GM23338 (cell line): ENCODE results near the gene KRTAP12-4. TPM values are rescaled to one million over a fixed set of nuclear protein-coding genes. Genes with fewer than 3 reads are reported as not detected.

Experiments used
- ATAC-seq: fragments of 200-7000 bp; cut with Tn5 transposase; 3 replicates; pipeline ENCODE4 v1.9.1; 2020
- DNase-seq: peaks from one replicate; pipeline ENCODE4 v3.0.0-alpha.2; 2015; ENCODE audit warnings: low spot score
- H2AFZ ChIP-seq: fragments of 200-600 bp; sonication (generic); 2 replicates; pipeline ENCODE4 v1.8.0; 2016; ENCODE audit warnings: antibody characterized with exemption, mild to moderate bottlenecking, moderate library complexity
- H3F3A ChIP-seq: fragments of 200-600 bp; sonication (generic); replicated peaks from 2 replicates; pipeline ENCODE4 v1.8.0; 2017; ENCODE audit warnings: antibody characterized with exemption, mixed run types, low read depth
- H3K27ac ChIP-seq: fragments of 200-600 bp; sonication (generic); 2 replicates; pipeline ENCODE4 v1.6.1; 2016; ENCODE audit warnings: low read depth
- H3K27me3 ChIP-seq: fragments of 200-600 bp; sonication (generic); 2 replicates; pipeline ENCODE4 v1.8.0; 2016; ENCODE audit warnings: mild to moderate bottlenecking, mixed run types, moderate library complexity; ENCODE audit not compliant: insufficient read depth
- H3K36me3 ChIP-seq: fragments of 200-600 bp; sonication (generic); 2 replicates; pipeline ENCODE4 v1.8.0; 2016; ENCODE audit warnings: mild to moderate bottlenecking; ENCODE audit not compliant: insufficient read depth
- H3K4me1 ChIP-seq: fragments of 200-600 bp; sonication (generic); 2 replicates; pipeline ENCODE4 v1.8.0; 2016; ENCODE audit warnings: mild to moderate bottlenecking, moderate library complexity; ENCODE audit not compliant: insufficient read depth
- H3K4me2 ChIP-seq: fragments of 200-600 bp; sonication (generic); 2 replicates; pipeline ENCODE4 v1.7.1; 2017; ENCODE audit warnings: mixed run types
- H3K4me3 ChIP-seq: fragments of 200-600 bp; sonication (generic); 2 replicates; pipeline ENCODE4 v1.6.1; 2016; ENCODE audit warnings: mixed run types
- H3K79me2 ChIP-seq: fragments of 200-600 bp; sonication (generic); replicated peaks from 2 replicates; pipeline ENCODE4 v1.8.0; 2017; ENCODE audit warnings: mild to moderate bottlenecking; ENCODE audit not compliant: insufficient read depth
- H3K9me2 ChIP-seq: fragments of 200-600 bp; sonication (generic); 2 replicates; pipeline ENCODE4 v1.8.0; 2017; ENCODE audit not compliant: insufficient read depth
- H4K20me1 ChIP-seq: fragments of 200-600 bp; sonication (generic); replicated peaks from 2 replicates; pipeline ENCODE4 v1.8.0; 2017; ENCODE audit warnings: mild to moderate bottlenecking; ENCODE audit not compliant: insufficient read depth
- H3K27ac Mint-ChIP-seq: 2 replicates; pipeline ENCODE4 v1.8.0; 2020; ENCODE audit warnings: inconsistent platforms, mild to moderate bottlenecking, moderate library complexity, mixed read lengths
- H3K27me3 Mint-ChIP-seq: 3 replicates; pipeline ENCODE4 v1.8.0; 2022; ENCODE audit warnings: low read depth, mild to moderate bottlenecking, moderate library complexity, mixed read lengths, inconsistent platforms; ENCODE audit not compliant: insufficient read depth, poor library complexity
- H3K36me3 Mint-ChIP-seq: 3 replicates; pipeline ENCODE4 v1.8.0; 2021; ENCODE audit warnings: low read depth, mild to moderate bottlenecking, inconsistent platforms, moderate library complexity, mixed read lengths
- H3K4me1 Mint-ChIP-seq: 3 replicates; pipeline ENCODE4 v1.8.0; 2020; ENCODE audit warnings: mild to moderate bottlenecking, inconsistent platforms, mixed read lengths
- H3K4me3 Mint-ChIP-seq: 3 replicates; pipeline ENCODE4 v1.8.0; 2021; ENCODE audit warnings: moderate library complexity, mild to moderate bottlenecking, inconsistent platforms, mixed read lengths
- H3K9me3 Mint-ChIP-seq: 3 replicates; pipeline ENCODE4 v1.8.0; 2020; ENCODE audit warnings: moderate library complexity, mild to moderate bottlenecking, inconsistent platforms, mixed read lengths
- CREB1 ChIP-seq: fragments of 250-450 bp; sonication (Bioruptor Pico); IDR thresholded peaks from 2 replicates; pipeline ENCODE4 v1.5.0; 2020; ENCODE audit warnings: low read depth, mild to moderate bottlenecking, moderate library complexity
- EZH2 ChIP-seq: fragments of 200-600 bp; sonication (generic); IDR thresholded peaks from one replicate; pipeline ENCODE4 v1.8.0; 2017; ENCODE audit warnings: antibody characterized with exemption, mild to moderate bottlenecking, low read depth; ENCODE audit not compliant: unreplicated experiment
- EZH2phosphoT487 ChIP-seq: fragments of 200-600 bp; sonication (generic); IDR thresholded peaks from one replicate; pipeline ENCODE4 v1.8.1; 2018; ENCODE audit warnings: antibody characterized with exemption; ENCODE audit not compliant: unreplicated experiment
- JUNB ChIP-seq: IDR thresholded peaks from one replicate; pipeline ENCODE4 v1.6.1; 2016; ENCODE audit warnings: antibody characterized with exemption; ENCODE audit not compliant: unreplicated experiment
- NANOG ChIP-seq: IDR thresholded peaks from 2 replicates; pipeline ENCODE4 v1.6.1; 2016; ENCODE audit warnings: antibody characterized with exemption, borderline replicate concordance
- POLR2AphosphoS5 ChIP-seq: IDR thresholded peaks from 2 replicates; pipeline ENCODE4 v1.6.1; 2016; ENCODE audit warnings: antibody characterized with exemption, low read depth
- STAT1 ChIP-seq: IDR thresholded peaks from one replicate; pipeline ENCODE4 v1.6.1; 2016; ENCODE audit warnings: antibody characterized with exemption; ENCODE audit not compliant: unreplicated experiment
- ZNF114 ChIP-seq: fragments of 250-450 bp; sonication (Bioruptor Pico); IDR thresholded peaks from 2 replicates; pipeline ENCODE4 v1.5.0; 2020; ENCODE audit warnings: mild to moderate bottlenecking, moderate library complexity
- ZNF331 ChIP-seq: fragments of 250-450 bp; sonication (Bioruptor Pico); IDR thresholded peaks from 2 replicates; pipeline ENCODE4 v1.5.0; 2020; ENCODE audit warnings: low read depth, mild to moderate bottlenecking, moderate library complexity
- polyA plus RNA-seq: library from polyadenylated mRNA; unstranded; fragments of >200 nt; fragmentation: Nextera tagmentation; extraction: Ambion mirVana; gene quantifications from 2 replicates; pipeline ENCODE4 v1.2.1, GENCODE V29; 2016
- total RNA-seq: library from RNA; depleted of rRNA; stranded (reverse); fragments of >200 nt; shearing (Covaris generic); gene quantifications from 2 replicates; pipeline ENCODE4 v1.2.3, GENCODE V29; 2014
- TF ChIP-seq, protein P1 (sequence below), 2 experiments: fragments of 200-600 bp in 1 of 2; sonication (generic) in 1 of 2; conservative IDR thresholded peaks; 2 replicates each; pipeline versions ENCODE4 v1.5.1 to v1.6.1; 2016 to 2017; ENCODE audit warnings: antibody characterized with exemption in 2 of 2, low read depth in 2 of 2, mild to moderate bottlenecking in 2 of 2, moderate library complexity in 1 of 2
- TF ChIP-seq, protein P2 (sequence below): IDR thresholded peaks from one replicate; pipeline ENCODE4 v1.6.1; 2018; ENCODE audit warnings: antibody characterized with exemption; ENCODE audit not compliant: unreplicated experiment
- TF ChIP-seq, protein P3 (sequence below): fragments of 250-450 bp; sonication (Bioruptor Pico); IDR thresholded peaks from 2 replicates; pipeline ENCODE4 v1.5.0; 2020; ENCODE audit warnings: mild to moderate bottlenecking, moderate library complexity

KRTAP12-4 gene
- total and polyA plus RNA-seq, 2 experiments from 2014 or later = not detected

DNA sequence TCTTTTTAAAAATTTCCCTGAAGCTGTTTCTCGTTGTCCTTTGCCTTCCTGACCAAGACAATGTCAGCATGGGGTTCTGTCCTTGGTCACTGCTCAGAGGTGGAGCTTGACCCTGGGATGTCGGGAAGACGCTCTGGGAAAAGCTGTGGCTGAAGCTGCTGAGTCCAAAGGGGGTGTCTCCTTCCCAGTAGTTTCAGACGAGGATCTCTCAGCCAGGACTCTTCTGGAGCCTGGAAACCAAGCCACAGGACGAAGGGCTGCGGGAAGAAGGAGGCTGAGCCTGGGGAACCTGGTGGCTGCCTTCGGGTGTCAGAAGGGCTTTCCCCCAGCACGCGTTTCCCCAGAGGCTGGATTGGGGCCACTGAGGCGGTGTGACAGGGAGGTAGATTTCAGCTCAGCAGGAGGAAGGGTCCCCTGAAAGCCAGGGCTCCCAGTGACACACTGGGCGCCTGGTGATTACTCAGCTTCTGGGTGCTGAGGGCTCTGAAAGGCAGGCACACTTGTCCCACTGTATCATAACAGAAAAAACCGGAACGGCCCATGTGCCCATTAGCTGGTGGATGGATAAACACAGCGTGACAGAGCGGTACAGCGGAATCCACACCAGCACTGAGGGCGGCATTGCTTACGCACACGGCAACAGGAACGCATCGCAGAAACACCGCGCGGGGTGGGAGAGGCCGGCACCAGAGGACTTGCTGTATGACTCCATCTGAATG lies 32.5 kb upstream of the KRTAP12-4 start (continued):
- no peak for TF ChIP-seq CREB1
- no peak for TF ChIP-seq NANOG
- TF ChIP-seq JUNB = no peak
- TF ChIP-seq, protein P1, sequence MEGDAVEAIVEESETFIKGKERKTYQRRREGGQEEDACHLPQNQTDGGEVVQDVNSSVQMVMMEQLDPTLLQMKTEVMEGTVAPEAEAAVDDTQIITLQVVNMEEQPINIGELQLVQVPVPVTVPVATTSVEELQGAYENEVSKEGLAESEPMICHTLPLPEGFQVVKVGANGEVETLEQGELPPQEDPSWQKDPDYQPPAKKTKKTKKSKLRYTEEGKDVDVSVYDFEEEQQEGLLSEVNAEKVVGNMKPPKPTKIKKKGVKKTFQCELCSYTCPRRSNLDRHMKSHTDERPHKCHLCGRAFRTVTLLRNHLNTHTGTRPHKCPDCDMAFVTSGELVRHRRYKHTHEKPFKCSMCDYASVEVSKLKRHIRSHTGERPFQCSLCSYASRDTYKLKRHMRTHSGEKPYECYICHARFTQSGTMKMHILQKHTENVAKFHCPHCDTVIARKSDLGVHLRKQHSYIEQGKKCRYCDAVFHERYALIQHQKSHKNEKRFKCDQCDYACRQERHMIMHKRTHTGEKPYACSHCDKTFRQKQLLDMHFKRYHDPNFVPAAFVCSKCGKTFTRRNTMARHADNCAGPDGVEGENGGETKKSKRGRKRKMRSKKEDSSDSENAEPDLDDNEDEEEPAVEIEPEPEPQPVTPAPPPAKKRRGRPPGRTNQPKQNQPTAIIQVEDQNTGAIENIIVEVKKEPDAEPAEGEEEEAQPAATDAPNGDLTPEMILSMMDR (conservative IDR thresholded peaks at IDR 0.05; ENCODE audit: low read depth in 2 of 2) = no peak
- no peak for TF ChIP-seq STAT1
- TF ChIP-seq, protein P2, sequence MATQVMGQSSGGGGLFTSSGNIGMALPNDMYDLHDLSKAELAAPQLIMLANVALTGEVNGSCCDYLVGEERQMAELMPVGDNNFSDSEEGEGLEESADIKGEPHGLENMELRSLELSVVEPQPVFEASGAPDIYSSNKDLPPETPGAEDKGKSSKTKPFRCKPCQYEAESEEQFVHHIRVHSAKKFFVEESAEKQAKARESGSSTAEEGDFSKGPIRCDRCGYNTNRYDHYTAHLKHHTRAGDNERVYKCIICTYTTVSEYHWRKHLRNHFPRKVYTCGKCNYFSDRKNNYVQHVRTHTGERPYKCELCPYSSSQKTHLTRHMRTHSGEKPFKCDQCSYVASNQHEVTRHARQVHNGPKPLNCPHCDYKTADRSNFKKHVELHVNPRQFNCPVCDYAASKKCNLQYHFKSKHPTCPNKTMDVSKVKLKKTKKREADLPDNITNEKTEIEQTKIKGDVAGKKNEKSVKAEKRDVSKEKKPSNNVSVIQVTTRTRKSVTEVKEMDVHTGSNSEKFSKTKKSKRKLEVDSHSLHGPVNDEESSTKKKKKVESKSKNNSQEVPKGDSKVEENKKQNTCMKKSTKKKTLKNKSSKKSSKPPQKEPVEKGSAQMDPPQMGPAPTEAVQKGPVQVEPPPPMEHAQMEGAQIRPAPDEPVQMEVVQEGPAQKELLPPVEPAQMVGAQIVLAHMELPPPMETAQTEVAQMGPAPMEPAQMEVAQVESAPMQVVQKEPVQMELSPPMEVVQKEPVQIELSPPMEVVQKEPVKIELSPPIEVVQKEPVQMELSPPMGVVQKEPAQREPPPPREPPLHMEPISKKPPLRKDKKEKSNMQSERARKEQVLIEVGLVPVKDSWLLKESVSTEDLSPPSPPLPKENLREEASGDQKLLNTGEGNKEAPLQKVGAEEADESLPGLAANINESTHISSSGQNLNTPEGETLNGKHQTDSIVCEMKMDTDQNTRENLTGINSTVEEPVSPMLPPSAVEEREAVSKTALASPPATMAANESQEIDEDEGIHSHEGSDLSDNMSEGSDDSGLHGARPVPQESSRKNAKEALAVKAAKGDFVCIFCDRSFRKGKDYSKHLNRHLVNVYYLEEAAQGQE = no peak
- TF ChIP-seq EZH2 = no peak

DNA sequence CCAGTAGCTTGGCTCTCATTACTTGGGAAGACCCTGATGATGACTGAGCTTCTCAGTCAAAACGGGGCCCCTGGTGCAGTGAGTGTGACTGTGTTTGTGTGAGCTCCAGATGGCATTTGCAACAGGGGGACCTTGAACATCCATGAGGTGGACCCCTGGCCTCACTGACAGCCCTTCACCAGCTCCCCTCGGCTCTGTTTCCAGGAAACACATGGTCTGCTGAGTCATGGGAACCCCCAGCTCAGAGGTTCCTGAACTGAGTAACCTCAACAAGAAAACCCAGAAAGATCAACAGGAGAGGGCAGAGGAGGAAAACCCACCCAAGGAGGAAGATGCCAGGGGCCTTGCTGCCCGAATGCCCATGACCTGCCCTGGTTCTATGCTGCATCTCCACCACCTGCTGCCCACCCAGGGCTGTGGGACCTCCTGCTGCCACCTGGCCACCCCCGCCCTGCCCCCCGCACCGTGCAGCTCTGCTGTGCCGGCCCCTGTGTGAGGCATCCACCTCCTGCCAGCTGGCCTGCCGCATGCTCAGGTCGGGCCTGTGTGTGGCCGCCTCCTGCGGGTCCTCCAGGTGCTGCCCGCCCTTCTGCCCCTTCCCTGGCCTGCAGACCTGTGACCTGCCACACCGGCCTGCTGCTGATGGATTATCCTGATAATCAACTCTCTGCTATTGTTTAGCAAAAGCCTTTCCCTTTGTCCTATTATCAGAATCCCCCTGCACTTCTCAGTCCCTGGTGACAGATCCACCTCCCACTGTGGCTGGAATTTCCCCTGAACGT lies 31.7 kb upstream of the KRTAP12-4 start:
- Histone ChIP-seq H3K4me3 (no peak overlapping the region), H3K79me2 (no peaks in the 10 kb centered on the region), H3K4me1 (peaks cover 6% of the 10 kb centered on the region), H3F3A (0 out of 2 replicates have a peak, but pooled peaks cover 4% of the 10 kb centered on the region), H3K27me3 (no peaks in the 10 kb centered on the region), H2AFZ (peak overlapping the region; percentile 92), H3K36me3 (no peaks in the 10 kb centered on the region), H3K4me2 (0 out of 2 replicates have a peak overlapping the region, but pooled peaks have one; percentile 8), H3K27ac (no peak overlapping the region), H3K9me2 (no peaks in the 10 kb centered on the region), H4K20me1 (no peaks in the 10 kb centered on the region)
- Mint-ChIP-seq H3K27me3 (peaks cover 16% of the 10 kb centered on the region), H3K9me3 (no peaks in the 10 kb centered on the region; the same call in none of the 3 replicates), H3K27ac (no peak overlapping the region; the same call in 1 of the 2 replicates), H3K4me1 (peaks cover 24% of the 10 kb centered on the region), H3K36me3 (no peaks in the 10 kb centered on the region), H3K4me3 (no peak overlapping the region; the same call in 2 of the 3 replicates)
- DNase-seq = peak; percentile 27
- ATAC-seq = peak; percentile 88
- TF ChIP-seq ZNF114 (no peak), CREB1 (no peak), NANOG (no peak), JUNB (no peak), POLR2AphosphoS5 (no peak), EZH2phosphoT487 (no peak), EZH2 (no peak), STAT1 (no peak), ZNF331 (CRISPR knock-in tag) (no peak)
- TF ChIP-seq, protein P3, sequence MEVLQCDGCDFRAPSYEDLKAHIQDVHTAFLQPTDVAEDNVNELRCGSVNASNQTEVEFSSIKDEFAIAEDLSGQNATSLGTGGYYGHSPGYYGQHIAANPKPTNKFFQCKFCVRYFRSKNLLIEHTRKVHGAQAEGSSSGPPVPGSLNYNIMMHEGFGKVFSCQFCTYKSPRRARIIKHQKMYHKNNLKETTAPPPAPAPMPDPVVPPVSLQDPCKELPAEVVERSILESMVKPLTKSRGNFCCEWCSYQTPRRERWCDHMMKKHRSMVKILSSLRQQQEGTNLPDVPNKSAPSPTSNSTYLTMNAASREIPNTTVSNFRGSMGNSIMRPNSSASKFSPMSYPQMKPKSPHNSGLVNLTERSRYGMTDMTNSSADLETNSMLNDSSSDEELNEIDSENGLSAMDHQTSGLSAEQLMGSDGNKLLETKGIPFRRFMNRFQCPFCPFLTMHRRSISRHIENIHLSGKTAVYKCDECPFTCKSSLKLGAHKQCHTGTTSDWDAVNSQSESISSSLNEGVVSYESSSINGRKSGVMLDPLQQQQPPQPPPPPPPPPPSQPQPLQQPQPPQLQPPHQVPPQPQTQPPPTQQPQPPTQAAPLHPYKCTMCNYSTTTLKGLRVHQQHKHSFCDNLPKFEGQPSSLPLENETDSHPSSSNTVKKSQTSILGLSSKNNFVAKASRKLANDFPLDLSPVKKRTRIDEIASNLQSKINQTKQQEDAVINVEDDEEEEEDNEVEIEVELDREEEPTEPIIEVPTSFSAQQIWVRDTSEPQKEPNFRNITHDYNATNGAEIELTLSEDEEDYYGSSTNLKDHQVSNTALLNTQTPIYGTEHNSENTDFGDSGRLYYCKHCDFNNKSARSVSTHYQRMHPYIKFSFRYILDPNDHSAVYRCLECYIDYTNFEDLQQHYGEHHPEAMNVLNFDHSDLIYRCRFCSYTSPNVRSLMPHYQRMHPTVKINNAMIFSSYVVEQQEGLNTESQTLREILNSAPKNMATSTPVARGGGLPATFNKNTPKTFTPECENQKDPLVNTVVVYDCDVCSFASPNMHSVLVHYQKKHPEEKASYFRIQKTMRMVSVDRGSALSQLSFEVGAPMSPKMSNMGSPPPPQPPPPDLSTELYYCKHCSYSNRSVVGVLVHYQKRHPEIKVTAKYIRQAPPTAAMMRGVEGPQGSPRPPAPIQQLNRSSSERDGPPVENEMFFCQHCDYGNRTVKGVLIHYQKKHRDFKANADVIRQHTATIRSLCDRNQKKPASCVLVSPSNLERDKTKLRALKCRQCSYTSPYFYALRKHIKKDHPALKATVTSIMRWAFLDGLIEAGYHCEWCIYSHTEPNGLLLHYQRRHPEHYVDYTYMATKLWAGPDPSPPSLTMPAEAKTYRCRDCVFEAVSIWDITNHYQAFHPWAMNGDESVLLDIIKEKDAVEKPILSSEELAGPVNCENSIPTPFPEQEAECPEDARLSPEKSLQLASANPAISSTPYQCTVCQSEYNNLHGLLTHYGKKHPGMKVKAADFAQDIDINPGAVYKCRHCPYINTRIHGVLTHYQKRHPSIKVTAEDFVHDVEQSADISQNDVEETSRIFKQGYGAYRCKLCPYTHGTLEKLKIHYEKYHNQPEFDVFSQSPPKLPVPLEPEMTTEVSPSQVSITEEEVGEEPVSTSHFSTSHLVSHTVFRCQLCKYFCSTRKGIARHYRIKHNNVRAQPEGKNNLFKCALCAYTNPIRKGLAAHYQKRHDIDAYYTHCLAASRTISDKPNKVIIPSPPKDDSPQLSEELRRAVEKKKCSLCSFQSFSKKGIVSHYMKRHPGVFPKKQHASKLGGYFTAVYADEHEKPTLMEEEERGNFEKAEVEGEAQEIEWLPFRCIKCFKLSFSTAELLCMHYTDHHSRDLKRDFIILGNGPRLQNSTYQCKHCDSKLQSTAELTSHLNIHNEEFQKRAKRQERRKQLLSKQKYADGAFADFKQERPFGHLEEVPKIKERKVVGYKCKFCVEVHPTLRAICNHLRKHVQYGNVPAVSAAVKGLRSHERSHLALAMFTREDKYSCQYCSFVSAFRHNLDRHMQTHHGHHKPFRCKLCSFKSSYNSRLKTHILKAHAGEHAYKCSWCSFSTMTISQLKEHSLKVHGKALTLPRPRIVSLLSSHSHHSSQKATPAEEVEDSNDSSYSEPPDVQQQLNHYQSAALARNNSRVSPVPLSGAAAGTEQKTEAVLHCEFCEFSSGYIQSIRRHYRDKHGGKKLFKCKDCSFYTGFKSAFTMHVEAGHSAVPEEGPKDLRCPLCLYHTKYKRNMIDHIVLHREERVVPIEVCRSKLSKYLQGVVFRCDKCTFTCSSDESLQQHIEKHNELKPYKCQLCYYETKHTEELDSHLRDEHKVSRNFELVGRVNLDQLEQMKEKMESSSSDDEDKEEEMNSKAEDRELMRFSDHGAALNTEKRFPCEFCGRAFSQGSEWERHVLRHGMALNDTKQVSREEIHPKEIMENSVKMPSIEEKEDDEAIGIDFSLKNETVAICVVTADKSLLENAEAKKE (CRISPR knock-in tag) = no peak
